ENCODE results near the gene SLC35F4. TPM values are rescaled to one million over a fixed set of nuclear protein-coding genes. Genes with fewer than 3 reads are reported as not detected.

Gene SLC35F4
- total RNA-seq, 1 experiment from 2014 or later: not detected

- no peak overlapping the region for H3K27ac ChIP-seq (ENCODE audit: insufficient read length, low read depth, low read length)
- no peak overlapping the region for H3K4ac ChIP-seq (ENCODE audit: low read depth, low read length)
- DNase-seq: no peak
- no peak overlapping the region for H4K8ac ChIP-seq (replicated peaks; ENCODE audit: insufficient read length, low read depth, low read length)
- H3K14ac ChIP-seq (ENCODE audit: insufficient read depth, low read length): no peak overlapping the region
- Mint-ChIP-seq H3K36me3 (ENCODE audit: insufficient read depth in 1 of 3, low read depth in 3 of 3) (no peaks in the 10 kb centered on the region), H3K9me3 (no peaks in the 10 kb centered on the region), H3K27me3 (ENCODE audit: low read depth) (no peaks in the 10 kb centered on the region), H3K27ac (no peak overlapping the region), H3K4me3 (no peak overlapping the region), H3K4me1 (peaks cover 10 to 12% of the 10 kb centered on the region in 2 experiments)
- no peaks in the 10 kb centered on the region for H3K23me2 ChIP-seq (ENCODE audit: insufficient read length, low read depth, low read length, poor library complexity, severe bottlenecking)
- H4K20me1 ChIP-seq (ENCODE audit: control insufficient read depth, insufficient read depth, insufficient read length): no peaks in the 10 kb centered on the region
- no peak overlapping the region for H3K9ac ChIP-seq (ENCODE audit: extremely low read depth, insufficient read length, low read length)
- H2BK12ac ChIP-seq (ENCODE audit: insufficient read length, low read depth, low read length): no peak overlapping the region
- H2BK20ac ChIP-seq (ENCODE audit: low read depth, low read length, poor library complexity, severe bottlenecking): no peak overlapping the region
- WGBS (ENCODE audit: extremely low coverage, insufficient read length, low lambda C conversion rate): no CpG with 5 or more reads among the region's 5 CpGs
- H3K18ac ChIP-seq (ENCODE audit: insufficient read length, low read depth, low read length): no peak overlapping the region
- H3K4me1 ChIP-seq (ENCODE audit: insufficient read depth, low read length): no peaks in the 10 kb centered on the region
- no peak overlapping the region for H2AFZ ChIP-seq (ENCODE audit: low read length)
- H3K79me2 ChIP-seq (ENCODE audit: insufficient read depth, low read length): no peaks in the 10 kb centered on the region
- no peak overlapping the region for H3T11ph ChIP-seq (ENCODE audit: low read length)
- no peak overlapping the region for H4K91ac ChIP-seq (ENCODE audit: insufficient read length, low read depth, low read length)
- no peak overlapping the region for H2AK5ac ChIP-seq (ENCODE audit: insufficient read length, low read length)
- no peak overlapping the region for H3K4me2 ChIP-seq (ENCODE audit: insufficient read depth, insufficient read length, low read length)
- peak; percentile 46; the same call in 2 of the 3 replicates for TF ChIP-seq CTCF (conservative IDR thresholded peaks at IDR 0.05)
- H2BK120ac ChIP-seq (ENCODE audit: low read depth, low read length, poor library complexity, severe bottlenecking): no peak overlapping the region
- H3K56ac ChIP-seq (ENCODE audit: insufficient read length, low read depth, low read length): no peak overlapping the region
- H3K27me3 ChIP-seq (ENCODE audit: insufficient read depth, low read length): no peaks in the 10 kb centered on the region
- no peak overlapping the region for H3K23ac ChIP-seq (ENCODE audit: insufficient read length, low read depth, low read length)
- H4K5ac ChIP-seq (ENCODE audit: insufficient read length, low read depth, low read length): no peak overlapping the region
- H3K9me3 ChIP-seq (ENCODE audit: control insufficient read depth, low read depth, low read length): no peaks in the 10 kb centered on the region
- no peak overlapping the region for H2BK5ac ChIP-seq (ENCODE audit: insufficient read length, low read length)
- no peaks in the 10 kb centered on the region for H3K79me1 ChIP-seq (ENCODE audit: insufficient read depth, low read depth, low read length, poor library complexity, severe bottlenecking)
- no peak overlapping the region for H2BK15ac ChIP-seq (ENCODE audit: low read depth, low read length)
Measured at GRCh38 chr14:57574617-57575288, 291.1 kb downstream of the SLC35F4 start.
